Spleen (tissue), 11 donors: ENCODE measurements around the gene KCNQ1. TPM values are rescaled to one million over a fixed set of nuclear protein-coding genes. Genes with fewer than 3 reads are reported as not detected.

Source experiments
- DNase-seq: peaks from one replicate; pipeline ENCODE4 v3.0.0-alpha.2; 2020
- H3K27ac ChIP-seq, 8 donors: fragments of 200-600 bp; sonication (generic) in 7 of 8; 1 replicate in 4 of 8; 2 replicates in 4 of 8; pipeline versions ENCODE4 v1.5.0 to v1.8.0; 2016 to 2021; ENCODE audit warnings: inconsistent platforms in 4 of 8, mild to moderate bottlenecking in 4 of 8, moderate library complexity in 1 of 8
- H3K27me3 ChIP-seq, 7 donors: fragments of 200-600 bp; sonication (generic) in 6 of 7; replicated peaks in 1 of 7; 1 replicate in 4 of 7; 2 replicates in 3 of 7; pipeline versions ENCODE4 v1.5.0 to v1.8.0; 2016 to 2021; ENCODE audit warnings: inconsistent platforms in 3 of 7, mild to moderate bottlenecking in 1 of 7
- H3K36me3 ChIP-seq, 6 donors: fragments of 200-600 bp; sonication (generic) in 5 of 6; 1 replicate in 4 of 6; 2 replicates in 2 of 6; pipeline versions ENCODE4 v1.5.0 to v1.8.0; 2016 to 2021; ENCODE audit warnings: inconsistent platforms in 2 of 6
- H3K4me1 ChIP-seq, 6 donors: fragments of 200-600 bp; sonication (generic) in 5 of 6; 1 replicate in 3 of 6; 2 replicates in 3 of 6; pipeline versions ENCODE4 v1.5.0 to v1.8.0; 2016 to 2021; ENCODE audit warnings: inconsistent platforms in 3 of 6
- H3K4me3 ChIP-seq, 8 donors: fragments of 200-600 bp; sonication (generic) in 7 of 8; 1 replicate in 4 of 8; 2 replicates in 4 of 8; pipeline versions ENCODE4 v1.5.0 to v1.8.0; 2016 to 2021; ENCODE audit warnings: inconsistent platforms in 4 of 8, mild to moderate bottlenecking in 4 of 8, moderate library complexity in 2 of 8
- H3K9me3 ChIP-seq, 8 donors: fragments of 200-600 bp; sonication (generic) in 7 of 8; 1 replicate in 4 of 8; 2 replicates in 4 of 8; pipeline versions ENCODE4 v1.5.0 to v1.8.0; 2016 to 2021; ENCODE audit warnings: inconsistent platforms in 4 of 8
- POLR2A ChIP-seq, 3 donors: fragments of 450-650 bp; IDR thresholded peaks; one replicate each; pipeline ENCODE4 v1.5.1; 2017; ENCODE audit warnings: antibody characterized with exemption in 3 of 3, mild to moderate bottlenecking in 1 of 3
- POLR2AphosphoS5 ChIP-seq, 3 donors: sonication (generic); formaldehyde crosslinking; IDR thresholded peaks; one replicate each; pipeline ENCODE4 v1.5.1; 2017; ENCODE audit warnings: antibody characterized with exemption in 3 of 3
- WGBS, 5 donors: extraction: QIAGEN DNeasy Blood & Tissue Kit in 3 of 5; methylation state at CpG; one replicate each; pipeline versions ENCODE4 v1.1.5 to v1.1.7; 2013 to 2018; 5-methylcytosine and 5-hydroxymethylcytosine counted together
- intact Hi-C: fragments of 100-400 bp; cut with DNase I; formaldehyde crosslinking; loops from one replicate; pipeline ENCODE4 v1.15.0; 2023; ENCODE audit warnings: low total_unique reads
- polyA plus RNA-seq, 3 donors: library from polyadenylated mRNA; stranded (reverse); fragments of 200-250 nt; gene quantifications; one replicate each; pipeline ENCODE4 v1.2.1, GENCODE V29; 2013
- small RNA-seq, 4 donors: library from RNA; depleted of rRNA; stranded (forward); fragments of <200 nt; gene quantifications; one replicate each; pipeline ENCODE3, GENCODE V24; 2016
- total RNA-seq, 7 donors: library from RNA; depleted of rRNA in 3 of 7; stranded (reverse); fragments of >200 nt in 3 of 7; fragmentation: NEBNext Ultra II Directional in 4 of 7; extraction: Animal tissue kit (Norgen Biotek cat#: 25700) in 4 of 7; gene quantifications; one replicate each; pipeline versions ENCODE4 v1.1.0 to v1.2.1, GENCODE V29; 2016 to 2021
- TF ChIP-seq, protein P1 (sequence below), 11 experiments: fragments of 200-600 bp in 7 of 11; fragments of 450-650 bp in 4 of 11; sonication (generic) in 4 of 11; IDR thresholded peaks in 8 of 11; conservative IDR thresholded peaks in 3 of 11; 1 replicate in 7 of 11; 2 replicates in 4 of 11; pipeline versions ENCODE4 v1.4.0 to v1.8.0; 2016 to 2021; ENCODE audit warnings: antibody characterized with exemption in 11 of 11, inconsistent platforms in 4 of 11, mild to moderate bottlenecking in 1 of 11
- donor health status: healthy with polysubstance abuse.
- donor health status: DM: no; HTN: no; CAD: no; lungs with moderate emphysema.
- donor health status: DM: no; HTN: no; CAD: no.
- donor health status: Bipolar disorder and iron deficiency.
- donor health status: healthy.
- donor health status: DM: no; HTN: no; CAD: no.
- donor health status: DM: yes; HTN: yes; CAD: no.

Gene KCNQ1
- total and polyA plus RNA-seq, 10 donors = 3.3 to 21.6 (median 13.5) TPM

DNA sequence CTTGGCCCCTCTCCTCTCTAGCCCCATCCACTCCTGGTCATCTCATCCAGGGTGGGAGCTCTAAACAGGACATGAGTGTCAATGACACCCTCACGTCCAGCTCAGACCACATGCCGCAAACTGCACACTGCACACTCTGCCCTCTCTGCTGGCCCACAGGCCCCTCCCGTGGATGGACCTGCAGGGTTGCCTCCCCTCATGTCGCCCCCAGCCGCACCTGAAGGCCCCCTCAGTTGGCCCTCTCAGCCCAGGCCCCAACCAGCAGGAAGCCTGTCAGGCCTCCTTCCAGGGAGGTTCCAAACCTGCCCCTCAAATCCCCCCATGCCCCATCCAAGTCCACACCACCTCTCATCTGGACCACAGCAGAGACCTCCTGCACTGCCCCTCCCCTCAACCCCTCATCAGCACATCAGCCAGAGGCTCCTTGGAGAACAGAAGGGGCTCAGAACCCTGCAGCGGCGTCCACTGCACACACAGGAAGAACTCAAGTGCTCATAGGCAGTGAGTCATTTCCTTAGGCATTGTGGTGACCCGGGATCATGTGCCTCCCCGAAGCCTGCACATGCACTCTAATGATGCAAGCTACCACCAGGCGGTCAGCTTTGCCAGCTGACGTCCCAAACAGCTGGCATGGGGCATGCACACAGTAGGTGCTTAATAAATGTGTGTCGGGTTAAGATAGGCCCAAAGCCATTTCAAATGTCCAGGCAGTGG is 453.7 kb downstream of the KCNQ1 start:
- no peaks in the 10 kb centered on the region for H3K9me3 ChIP-seq
- no peaks in the 10 kb centered on the region for H3K36me3 ChIP-seq
- 31 to 41% (median 32%) methylated on average over 12 of the region's 12 CpGs for WGBS, 5 donors
- peaks cover 0 to 19% (median 0%) of the 10 kb centered on the region in 7 donors for H3K27me3 ChIP-seq
- intact Hi-C loops = no loop called here
- TF ChIP-seq, protein P1, sequence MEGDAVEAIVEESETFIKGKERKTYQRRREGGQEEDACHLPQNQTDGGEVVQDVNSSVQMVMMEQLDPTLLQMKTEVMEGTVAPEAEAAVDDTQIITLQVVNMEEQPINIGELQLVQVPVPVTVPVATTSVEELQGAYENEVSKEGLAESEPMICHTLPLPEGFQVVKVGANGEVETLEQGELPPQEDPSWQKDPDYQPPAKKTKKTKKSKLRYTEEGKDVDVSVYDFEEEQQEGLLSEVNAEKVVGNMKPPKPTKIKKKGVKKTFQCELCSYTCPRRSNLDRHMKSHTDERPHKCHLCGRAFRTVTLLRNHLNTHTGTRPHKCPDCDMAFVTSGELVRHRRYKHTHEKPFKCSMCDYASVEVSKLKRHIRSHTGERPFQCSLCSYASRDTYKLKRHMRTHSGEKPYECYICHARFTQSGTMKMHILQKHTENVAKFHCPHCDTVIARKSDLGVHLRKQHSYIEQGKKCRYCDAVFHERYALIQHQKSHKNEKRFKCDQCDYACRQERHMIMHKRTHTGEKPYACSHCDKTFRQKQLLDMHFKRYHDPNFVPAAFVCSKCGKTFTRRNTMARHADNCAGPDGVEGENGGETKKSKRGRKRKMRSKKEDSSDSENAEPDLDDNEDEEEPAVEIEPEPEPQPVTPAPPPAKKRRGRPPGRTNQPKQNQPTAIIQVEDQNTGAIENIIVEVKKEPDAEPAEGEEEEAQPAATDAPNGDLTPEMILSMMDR (IDR thresholded peaks at IDR 0.05 in 8 of 11, conservative IDR thresholded peaks at IDR 0.05 in 3 of 11) = no peak
- peak; percentile 66 to 86 (median 70) for TF ChIP-seq POLR2AphosphoS5 (IDR thresholded peaks at IDR 0.05)
- no peak for TF ChIP-seq POLR2A (IDR thresholded peaks at IDR 0.05)
- H3K4me3 ChIP-seq = peak overlapping the region in 1 of 8 donors; percentile 50
- peak; percentile 91 for DNase-seq
- peak overlapping the region in 7 of 8 donors; percentile 52 to 86 (median 73) for H3K27ac ChIP-seq
- H3K4me1 ChIP-seq = peaks cover 10 to 62% (median 53%) of the 10 kb centered on the region in 6 donors

Small RNA genes within 50 kb of the gene (small RNA-seq; reads per million reads assigned to genes)
- gene AC013791.1 = 0 reads per million in 4 donors
- gene COX6CP18 = 0 reads per million in 4 donors
- gene RF01947 = 0 reads per million in 4 donors
- 0 reads per million in 4 donors for gene RF01948
- 0 reads per million in 4 donors for gene RF01950

Other genes starting within 250 kb of the KCNQ1 start
- 1 to 10 TPM; 1.9 to 3.0 (median 2.3) TPM for gene ASCL2, start 174.4 kb upstream of the KCNQ1 start, total RNA-seq
- 1 to 10 TPM in 1 of 3 donors, under 1 TPM in 2; 0.68 to 1.3 (median 0.93) TPM for gene ASCL2, start 174.4 kb upstream of the KCNQ1 start, polyA plus RNA-seq
- 10 to 100 TPM; 10.6 to 24.9 (median 18.1) TPM for gene C11orf21, start 143.1 kb upstream of the KCNQ1 start, total RNA-seq
- 10 to 100 TPM in 1 of 3 donors, 1 to 10 TPM in 2; 8.6 to 12.1 (median 8.9) TPM for gene C11orf21, start 143.1 kb upstream of the KCNQ1 start, polyA plus RNA-seq
- gene TSPAN32, start 143.0 kb upstream of the KCNQ1 start, total RNA-seq = 10 to 100 TPM; 10.6 to 21.0 (median 17.6) TPM
- gene TSPAN32, start 143.0 kb upstream of the KCNQ1 start, polyA plus RNA-seq = 10 to 100 TPM; 11.2 to 21.8 (median 14.1) TPM
- gene CD81, start 67.7 kb upstream of the KCNQ1 start, total RNA-seq = 100 to 1,000 TPM; 370 to 594 (median 472) TPM
- 100 to 1,000 TPM; 191 to 368 (median 339) TPM for gene CD81, start 67.7 kb upstream of the KCNQ1 start, polyA plus RNA-seq
- gene TSSC4, start 44.3 kb upstream of the KCNQ1 start, total RNA-seq = 10 to 100 TPM; 28.7 to 58.1 (median 42.2) TPM
- gene TSSC4, start 44.3 kb upstream of the KCNQ1 start, polyA plus RNA-seq = 10 to 100 TPM; 42.5 to 94.4 (median 66.2) TPM
- under 1 TPM in 3 of 7 donors, not detected in 4; 0.10 to 0.16 (median 0.15) TPM for gene TRPM5, start 494 bp upstream of the KCNQ1 start, total RNA-seq
- under 1 TPM; 0.02 to 0.28 (median 0.19) TPM for gene TRPM5, start 494 bp upstream of the KCNQ1 start, polyA plus RNA-seq